ENCODE results near the gene CORO7.

Gene CORO7

GRCh38 chr16:4412854-4413253 is 3.5 kb downstream of the CORO7 start:
- no peaks in the 10 kb centered on the region for H3K27me3 ChIP-seq (ENCODE audit: control insufficient read depth, low read length)
- no peak overlapping the region for H3K4me3 ChIP-seq (ENCODE audit: low read length)
- H3K9me3 ChIP-seq (ENCODE audit: control insufficient read depth, insufficient read depth, low read length) = no peaks in the 10 kb centered on the region
- H3K4me2 ChIP-seq (ENCODE audit: low read length) = no peak overlapping the region
- peaks cover 7% of the 10 kb centered on the region; the same call in 1 of the 2 replicates for H3F3A ChIP-seq (ENCODE audit: control insufficient read depth, insufficient read depth)
- peaks cover 27% of the 10 kb centered on the region for H3K4me1 ChIP-seq (ENCODE audit: control insufficient read depth, low read length)
- H3K27ac ChIP-seq (ENCODE audit: low read depth, low read length) = no peak overlapping the region
- H4K20me1 ChIP-seq (ENCODE audit: control insufficient read depth, insufficient read depth, low read depth, low read length) = 0 out of 2 replicates have a peak, but pooled peaks cover 4% of the 10 kb centered on the region
- TF ChIP-seq EZH2phosphoT487 (IDR thresholded peaks at IDR 0.05; ENCODE audit: borderline replicate concordance, low read length) = no peak
- H3K36me3 ChIP-seq (ENCODE audit: control insufficient read depth, low read length) = peaks cover 52% of the 10 kb centered on the region
- peaks cover 59% of the 10 kb centered on the region for H3K79me2 ChIP-seq (ENCODE audit: control insufficient read depth, low read length)
- H3K9me2 ChIP-seq (replicated peaks; ENCODE audit: control insufficient read depth, low read length) = no peaks in the 10 kb centered on the region

GRCh38 chr16:4412159-4412558 is 4.2 kb downstream of the CORO7 start:
- Histone ChIP-seq H3F3A (ENCODE audit: control insufficient read depth, insufficient read depth) (peaks cover 7% of the 10 kb centered on the region; the same call in 1 of the 2 replicates), H3K4me1 (ENCODE audit: control insufficient read depth, low read length) (peaks cover 25% of the 10 kb centered on the region), H3K27ac (ENCODE audit: low read depth, low read length) (no peak overlapping the region), H3K4me3 (ENCODE audit: low read length) (no peak overlapping the region), H3K9me3 (ENCODE audit: control insufficient read depth, insufficient read depth, low read length) (no peaks in the 10 kb centered on the region), H3K79me2 (ENCODE audit: control insufficient read depth, low read length) (peaks cover 59% of the 10 kb centered on the region), H4K20me1 (ENCODE audit: control insufficient read depth, insufficient read depth, low read depth, low read length) (0 out of 2 replicates have a peak, but pooled peaks cover 4% of the 10 kb centered on the region), H3K36me3 (ENCODE audit: control insufficient read depth, low read length) (peaks cover 58% of the 10 kb centered on the region), H3K4me2 (ENCODE audit: low read length) (no peak overlapping the region), H3K27me3 (ENCODE audit: control insufficient read depth, low read length) (no peaks in the 10 kb centered on the region), H3K9me2 (replicated peaks; ENCODE audit: control insufficient read depth, low read length) (no peaks in the 10 kb centered on the region)
- TF ChIP-seq EZH2phosphoT487 (IDR thresholded peaks at IDR 0.05; ENCODE audit: borderline replicate concordance, low read length) (no peak), CTCF (IDR thresholded peaks at IDR 0.05; ENCODE audit: low read depth, low read length, poor library complexity, severe bottlenecking) (no peak)

- H3K79me2 ChIP-seq (ENCODE audit: control insufficient read depth, low read length) = peaks cover 59% of the 10 kb centered on the region
- H3F3A ChIP-seq (ENCODE audit: control insufficient read depth, insufficient read depth) = peaks cover 7% of the 10 kb centered on the region; the same call in 1 of the 2 replicates
- TF ChIP-seq CTCF (IDR thresholded peaks at IDR 0.05; ENCODE audit: low read depth, low read length, poor library complexity, severe bottlenecking) (no peak), EZH2phosphoT487 (IDR thresholded peaks at IDR 0.05; ENCODE audit: borderline replicate concordance, low read length) (no peak)
- H3K36me3 ChIP-seq (ENCODE audit: control insufficient read depth, low read length) = peaks cover 60% of the 10 kb centered on the region
- no peaks in the 10 kb centered on the region for H3K9me3 ChIP-seq (ENCODE audit: control insufficient read depth, insufficient read depth, low read length)
- 0 out of 2 replicates have a peak, but pooled peaks cover 4% of the 10 kb centered on the region for H4K20me1 ChIP-seq (ENCODE audit: control insufficient read depth, insufficient read depth, low read depth, low read length)
- no peak overlapping the region for H3K4me2 ChIP-seq (ENCODE audit: low read length)
- no peaks in the 10 kb centered on the region for H3K9me2 ChIP-seq (replicated peaks; ENCODE audit: control insufficient read depth, low read length)
- no peak overlapping the region for H3K27ac ChIP-seq (ENCODE audit: low read depth, low read length)
- no peak overlapping the region for H3K4me3 ChIP-seq (ENCODE audit: low read length)
- peaks cover 21% of the 10 kb centered on the region for H3K4me1 ChIP-seq (ENCODE audit: control insufficient read depth, low read length)
- no peaks in the 10 kb centered on the region for H3K27me3 ChIP-seq (ENCODE audit: control insufficient read depth, low read length)
Measured at GRCh38 chr16:4411684-4412083, 4.7 kb downstream of the CORO7 start.

- H3K4me3 ChIP-seq (ENCODE audit: low read length) = no peak overlapping the region
- no peaks in the 10 kb centered on the region for H3K9me2 ChIP-seq (replicated peaks; ENCODE audit: control insufficient read depth, low read length)
- H3K36me3 ChIP-seq (ENCODE audit: control insufficient read depth, low read length) = peaks cover 65% of the 10 kb centered on the region
- peaks cover 7% of the 10 kb centered on the region; the same call in 1 of the 2 replicates for H3F3A ChIP-seq (ENCODE audit: control insufficient read depth, insufficient read depth)
- no peaks in the 10 kb centered on the region for H3K27me3 ChIP-seq (ENCODE audit: control insufficient read depth, low read length)
- no peak overlapping the region for H3K4me2 ChIP-seq (ENCODE audit: low read length)
- H4K20me1 ChIP-seq (ENCODE audit: control insufficient read depth, insufficient read depth, low read depth, low read length) = 0 out of 2 replicates have a peak, but pooled peaks cover 4% of the 10 kb centered on the region
- no peak overlapping the region for H3K27ac ChIP-seq (ENCODE audit: low read depth, low read length)
- no peaks in the 10 kb centered on the region for H3K9me3 ChIP-seq (ENCODE audit: control insufficient read depth, insufficient read depth, low read length)
- TF ChIP-seq EZH2phosphoT487 (IDR thresholded peaks at IDR 0.05; ENCODE audit: borderline replicate concordance, low read length) (no peak), CTCF (IDR thresholded peaks at IDR 0.05; ENCODE audit: low read depth, low read length, poor library complexity, severe bottlenecking) (no peak)
- peaks cover 19% of the 10 kb centered on the region for H3K4me1 ChIP-seq (ENCODE audit: control insufficient read depth, low read length)
- H3K79me2 ChIP-seq (ENCODE audit: control insufficient read depth, low read length) = peaks cover 50% of the 10 kb centered on the region
Measured at GRCh38 chr16:4410335-4411075, 5.9 kb downstream of the CORO7 start.

All from DOHH2 (cell line).